Embryonic facial prominence (tissue), 1 donor: ENCODE results near the gene MAT2B.

Experiments used
- DNase-seq: peaks from one replicate; pipeline ENCODE4 v3.0.0-alpha.2; 2016; ENCODE audit errors: extremely low spot score

MAT2B gene

GRCh38 chr5:163505368-163506094 lies at the start of gene MAT2B:
TSS of gene MAT2B (plus strand) at chr5:163505619. CDS start at chr5:163505687, 68 bp downstream.
- DNase-seq: peak; percentile 84

- no peak for DNase-seq
Observed at GRCh38 chr5:163456029-163456589, 49.3 kb upstream of the MAT2B start.

- DNase-seq: no peak
Observed at GRCh38 chr5:163456840-163457239, 48.6 kb upstream of the MAT2B start.

- no peak for DNase-seq
Observed at GRCh38 chr5:163458778-163459385, 46.5 kb upstream of the MAT2B start.

- DNase-seq: no peak
Observed at GRCh38 chr5:163459462-163459818, 46.0 kb upstream of the MAT2B start.

GRCh38 chr5:163459819-163460561 lies 45.4 kb upstream of the MAT2B start, which contains the start of gene NUDCD2:
TSS of gene NUDCD2 (minus strand) at chr5:163460102. CDS start at chr5:163460050, 52 bp downstream.
- peak; percentile 99 for DNase-seq

- no peak for DNase-seq
Observed at GRCh38 chr5:163460562-163461171, 44.8 kb upstream of the MAT2B start, which contains the start of gene HMMR. TSS of gene HMMR (plus strand) at chr5:163460632. CDS start at chr5:163460693, 61 bp downstream.

GRCh38 chr5:163463063-163463435 lies 42.4 kb upstream of the MAT2B start:
- no peak for DNase-seq

- no peak for DNase-seq
Observed at GRCh38 chr5:163467682-163468081, 37.7 kb upstream of the MAT2B start.

- DNase-seq: no peak
Observed at GRCh38 chr5:163473635-163474243, 31.7 kb upstream of the MAT2B start.

- DNase-seq: no peak
Observed at GRCh38 chr5:163475411-163475810, 30.0 kb upstream of the MAT2B start.

- DNase-seq: no peak
Observed at GRCh38 chr5:163478126-163478981, 27.1 kb upstream of the MAT2B start.

- DNase-seq: no peak
Observed at GRCh38 chr5:163478982-163479271, 26.5 kb upstream of the MAT2B start.

- DNase-seq: no peak
Observed at GRCh38 chr5:163489055-163489744, 16.2 kb upstream of the MAT2B start.

- no peak for DNase-seq
Observed at GRCh38 chr5:163489745-163490075, 15.7 kb upstream of the MAT2B start.

- DNase-seq: no peak
Observed at GRCh38 chr5:163496286-163496685, 9.1 kb upstream of the MAT2B start.

GRCh38 chr5:163497315-163497714 lies 8.1 kb upstream of the MAT2B start:
- no peak for DNase-seq

- DNase-seq: no peak
Observed at GRCh38 chr5:163498886-163499285, 6.5 kb upstream of the MAT2B start.

GRCh38 chr5:163502521-163502920 lies 2.9 kb upstream of the MAT2B start:
- no peak for DNase-seq
